T-helper 17 cell (primary cell): Measurements from ENCODE around the gene KIF25. TPM values are rescaled to one million over a fixed set of nuclear protein-coding genes. Genes with fewer than 3 reads are reported as not detected.
"Not testable (repeated sequence)": the region's sequence is repeated elsewhere in the genome, so short reads cannot be mapped to it uniquely, and the experiment has no call there.

Experiments
- ATAC-seq: fragments of 150-1000 bp; cut with Tn5 transposase; 2 replicates; pipeline ENCODE4 v1.10.0; 2021; ENCODE audit warnings: mild to moderate bottlenecking, moderate library complexity
- DNase-seq, 3 donors: peaks; one replicate each; pipeline versions ENCODE4 v3.0.0 to v3.0.0-alpha.2; 2020 to 2021
- H3K9me3 ChIP-seq: one replicate; pipeline ENCODE4 v1.7.0; 2013; ENCODE audit warnings: low read length, mild to moderate bottlenecking; ENCODE audit not compliant: control insufficient read depth, poor library complexity, severe bottlenecking
- H3K27ac Mint-ChIP-seq: one replicate; pipeline ENCODE4 v1.8.0; 2022; ENCODE audit warnings: mild to moderate bottlenecking, moderate library complexity, mixed read lengths
- H3K27me3 Mint-ChIP-seq: one replicate; pipeline ENCODE4 v1.8.0; 2022; ENCODE audit warnings: mixed read lengths
- H3K36me3 Mint-ChIP-seq: one replicate; pipeline ENCODE4 v1.8.0; 2022; ENCODE audit warnings: low read depth, mixed read lengths
- H3K4me1 Mint-ChIP-seq: one replicate; pipeline ENCODE4 v1.8.0; 2022; ENCODE audit warnings: mild to moderate bottlenecking, mixed read lengths
- H3K4me3 Mint-ChIP-seq: one replicate; pipeline ENCODE4 v1.8.0; 2022; ENCODE audit warnings: mild to moderate bottlenecking, moderate library complexity, mixed read lengths
- total RNA-seq, 4 donors: library from RNA in 2 of 4; stranded (reverse) in 2 of 4; gene quantifications; one replicate each; pipeline ENCODE4 v1.2.3 and lab custom pipeline; 2022 to 2026

Gene KIF25
- total RNA-seq, 2 donors from 2014 or later = not detected

DNA sequence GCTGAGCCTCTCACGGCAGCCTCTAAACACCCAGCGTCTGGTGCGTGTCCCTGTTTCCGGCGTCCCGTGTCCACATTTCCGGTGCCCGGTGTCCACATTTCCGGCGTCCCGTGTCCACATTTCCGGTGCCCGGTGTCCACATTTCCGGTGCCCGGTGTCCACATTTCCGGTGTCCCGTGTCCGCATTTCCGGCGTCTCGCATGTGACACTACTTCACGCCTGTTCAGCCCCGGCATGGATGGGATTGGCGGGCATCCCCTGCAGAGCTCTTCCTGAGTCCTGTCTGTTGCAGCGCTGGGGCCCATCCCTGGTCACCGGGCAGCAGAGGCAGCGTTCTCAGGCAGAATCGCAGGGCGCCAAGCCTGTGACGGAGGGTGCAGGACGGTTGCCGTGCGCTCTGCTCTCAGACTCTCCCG, 78.3 kb downstream of the KIF25 start:
- Mint-ChIP-seq H3K27me3 (peaks cover 7% of the 10 kb centered on the region), H3K27ac (no peak overlapping the region), H3K4me1 (no peaks in the 10 kb centered on the region), H3K4me3 (no peak overlapping the region), H3K36me3 (no peaks in the 10 kb centered on the region)
- DNase-seq = no peak
- H3K9me3 ChIP-seq = no peaks in the 10 kb centered on the region
- no peak for ATAC-seq

DNA sequence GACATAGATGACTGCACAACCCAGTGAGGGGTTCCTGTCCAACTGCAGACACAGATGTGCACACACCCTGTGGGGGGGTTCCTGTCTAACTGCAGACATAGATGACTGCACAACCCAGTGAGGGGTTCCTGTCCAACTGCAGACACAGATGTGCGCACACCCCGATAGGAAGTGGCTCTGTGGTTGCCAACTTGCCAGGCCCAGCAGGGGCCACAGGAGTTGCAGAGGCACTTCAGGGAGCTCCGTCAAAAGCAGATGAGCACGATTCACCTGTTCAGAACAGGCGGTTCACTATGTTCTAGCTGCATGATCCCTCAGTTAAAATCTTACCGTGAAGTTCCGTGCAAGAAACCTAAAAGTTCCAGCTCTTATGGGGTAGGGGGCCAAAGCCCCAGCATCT, 79.9 kb downstream of the KIF25 start:
- H3K4me3 Mint-ChIP-seq, H3K27ac Mint-ChIP-seq, H3K4me1 Mint-ChIP-seq, DNase-seq, H3K9me3 ChIP-seq, ATAC-seq, H3K36me3 Mint-ChIP-seq: not testable (repeated sequence)
- H3K27me3 Mint-ChIP-seq = peaks cover 17% of the 10 kb centered on the region

DNA sequence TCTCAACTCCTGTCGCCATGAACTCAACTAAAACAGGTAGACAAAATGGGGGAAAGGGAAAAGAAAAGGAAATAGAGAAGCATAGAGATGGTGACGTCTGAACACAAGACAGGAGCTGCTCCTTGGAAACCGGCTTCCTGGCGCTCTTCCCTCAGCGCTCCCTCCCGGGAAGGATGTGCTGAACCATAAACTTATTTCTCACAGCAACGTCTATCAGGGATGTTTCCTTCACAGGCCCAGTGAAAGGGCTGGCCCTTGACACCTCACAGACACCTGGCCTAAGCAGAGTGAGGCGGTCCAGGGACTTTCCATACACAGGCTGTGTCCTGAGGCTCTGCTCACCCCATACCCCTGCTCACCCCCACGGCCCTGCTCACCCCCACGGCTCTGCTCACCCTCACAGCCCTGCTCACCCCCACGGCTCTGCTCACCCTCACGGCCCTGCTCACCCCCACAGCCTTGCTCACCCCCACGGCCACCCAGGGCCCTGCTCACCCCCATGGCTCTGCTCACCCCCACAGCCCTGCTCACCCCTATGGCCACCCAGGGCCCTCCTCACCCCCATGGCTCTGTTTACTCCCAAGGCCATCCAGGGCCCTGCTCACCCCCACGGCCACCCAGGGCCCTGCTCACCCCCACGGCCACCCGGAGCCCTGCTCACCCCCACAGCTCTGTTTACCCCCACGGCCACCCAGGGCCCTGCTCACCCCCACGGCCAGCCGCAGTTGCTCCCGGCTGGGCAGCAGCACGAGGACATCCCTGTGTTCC, 80.9 kb downstream of the KIF25 start:
- DNase-seq (no peak), ATAC-seq (no peak)
- Mint-ChIP-seq H3K27me3 (peaks cover 24% of the 10 kb centered on the region), H3K4me3 (no peak overlapping the region), H3K36me3 (no peaks in the 10 kb centered on the region), H3K4me1 (peaks cover 2% of the 10 kb centered on the region), H3K27ac (no peak overlapping the region)
- no peaks in the 10 kb centered on the region for H3K9me3 ChIP-seq

DNA sequence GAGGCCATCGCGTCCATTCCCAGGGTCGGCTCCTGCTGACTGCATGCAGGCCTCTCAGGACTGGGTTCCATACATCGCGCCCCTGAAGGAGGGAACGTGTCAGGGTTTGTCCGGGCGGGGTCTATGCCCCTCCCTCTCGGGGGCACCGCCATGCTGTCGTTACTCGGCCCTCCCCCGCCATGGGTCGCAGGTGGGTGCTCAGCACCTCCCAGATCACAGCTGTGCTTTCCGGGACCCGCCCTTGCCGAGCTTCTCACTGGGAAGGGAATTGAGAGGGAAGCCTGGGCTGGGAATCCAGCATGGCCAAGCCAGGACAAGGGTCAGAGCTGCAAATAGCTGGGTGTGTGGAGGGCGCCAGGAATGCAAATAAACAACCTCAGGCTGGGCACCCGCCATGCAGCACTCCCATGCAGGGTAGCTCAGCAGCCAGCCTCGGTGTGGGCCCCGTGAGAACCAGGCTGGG, 81.5 kb downstream of the KIF25 start, which contains the start of gene FRMD1:
TSS of gene FRMD1 (minus strand) at position 270 of the 463 bp plus-strand sequence. CDS start at position 152, 118 bp downstream.
- Mint-ChIP-seq H3K36me3 (no peaks in the 10 kb centered on the region), H3K27ac (no peak within 1 kb of the TSS), H3K4me3 (no peak within 1 kb of the TSS), H3K4me1 (peaks cover 2% of the 10 kb centered on the region), H3K27me3 (peaks cover 30% of the 10 kb centered on the region)
- H3K9me3 ChIP-seq = no peaks in the 10 kb centered on the region
- ATAC-seq (no peak), DNase-seq (no peak)

DNA sequence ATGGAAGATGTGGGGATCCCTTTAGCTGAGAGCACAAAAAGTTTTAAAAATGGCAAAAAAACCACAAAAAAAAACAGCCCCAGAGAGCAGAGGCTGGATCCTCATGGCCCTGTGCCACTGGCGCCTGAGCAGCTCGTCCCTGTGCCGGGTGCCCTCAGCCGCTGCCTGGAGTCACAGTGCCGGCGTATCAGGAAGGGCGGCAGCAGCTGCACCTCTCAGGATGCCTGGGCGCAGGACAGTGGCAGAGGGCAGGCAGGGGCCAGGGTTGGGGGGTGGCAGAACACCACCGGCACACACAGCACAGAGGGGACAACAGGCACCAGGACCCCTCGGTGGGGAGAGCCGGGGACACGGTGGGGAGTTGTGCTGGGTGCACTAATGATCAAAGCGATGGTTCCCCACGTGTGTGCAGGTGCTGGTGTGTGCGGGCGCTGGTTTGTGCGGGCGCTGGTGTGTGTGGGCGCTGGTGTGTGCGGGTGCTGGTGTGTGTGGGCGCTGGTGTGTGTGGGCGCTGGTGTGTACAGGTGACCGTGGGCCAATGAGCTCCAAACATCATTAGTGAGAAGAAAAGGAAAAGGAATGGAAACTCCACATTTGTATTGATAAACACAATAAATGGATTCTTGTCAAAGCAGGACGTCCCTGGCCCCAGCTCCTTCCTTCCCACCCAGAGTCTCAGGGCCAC, 83.1 kb downstream of the KIF25 start:
- Mint-ChIP-seq H3K27ac (no peak overlapping the region), H3K4me1 (peaks cover 2% of the 10 kb centered on the region), H3K27me3 (peaks cover 31% of the 10 kb centered on the region), H3K4me3 (no peak overlapping the region), H3K36me3 (no peaks in the 10 kb centered on the region)
- DNase-seq (no peak), ATAC-seq (no peak)
- no peaks in the 10 kb centered on the region for H3K9me3 ChIP-seq

DNA sequence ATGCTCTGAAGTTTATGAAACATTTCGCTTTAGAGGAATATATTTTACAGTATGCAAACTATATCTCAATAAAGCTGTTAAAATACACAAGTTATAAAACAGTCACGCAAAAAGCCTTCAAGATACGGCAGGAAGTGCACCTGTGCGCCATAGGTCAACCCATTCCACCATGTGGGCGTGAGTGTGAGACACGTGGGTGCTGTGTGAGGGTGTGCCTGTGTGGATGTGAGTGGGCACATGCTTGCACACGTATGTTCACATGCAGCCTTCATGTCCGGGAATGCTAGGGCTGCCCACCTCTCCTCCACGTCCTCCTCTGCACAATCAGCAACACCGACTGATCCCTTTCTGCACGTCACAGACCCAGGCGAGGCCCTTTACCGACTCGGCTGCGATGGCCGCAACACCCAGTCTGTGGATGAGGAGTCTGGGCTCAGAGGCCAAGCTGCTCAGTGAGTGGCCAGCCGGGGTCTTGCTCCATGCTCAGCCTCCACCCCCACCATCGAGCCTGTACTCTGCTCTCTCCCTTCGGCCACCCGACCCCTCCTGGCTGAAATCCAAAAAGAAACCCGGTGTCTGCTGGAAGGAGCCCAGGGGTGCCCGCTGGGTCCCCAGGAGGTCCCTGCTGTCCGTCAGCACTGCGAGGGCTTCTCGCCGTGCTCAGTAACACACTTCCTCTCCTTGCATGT, 84.5 kb downstream of the KIF25 start:
- peaks cover 34% of the 10 kb centered on the region for H3K27me3 Mint-ChIP-seq
- peaks cover 2% of the 10 kb centered on the region for H3K4me1 Mint-ChIP-seq
- ATAC-seq (no peak), DNase-seq (no peak)
- no peaks in the 10 kb centered on the region for H3K36me3 Mint-ChIP-seq
- H3K9me3 ChIP-seq = no peaks in the 10 kb centered on the region
- no peak overlapping the region for H3K27ac Mint-ChIP-seq
- H3K4me3 Mint-ChIP-seq = no peak overlapping the region

DNA sequence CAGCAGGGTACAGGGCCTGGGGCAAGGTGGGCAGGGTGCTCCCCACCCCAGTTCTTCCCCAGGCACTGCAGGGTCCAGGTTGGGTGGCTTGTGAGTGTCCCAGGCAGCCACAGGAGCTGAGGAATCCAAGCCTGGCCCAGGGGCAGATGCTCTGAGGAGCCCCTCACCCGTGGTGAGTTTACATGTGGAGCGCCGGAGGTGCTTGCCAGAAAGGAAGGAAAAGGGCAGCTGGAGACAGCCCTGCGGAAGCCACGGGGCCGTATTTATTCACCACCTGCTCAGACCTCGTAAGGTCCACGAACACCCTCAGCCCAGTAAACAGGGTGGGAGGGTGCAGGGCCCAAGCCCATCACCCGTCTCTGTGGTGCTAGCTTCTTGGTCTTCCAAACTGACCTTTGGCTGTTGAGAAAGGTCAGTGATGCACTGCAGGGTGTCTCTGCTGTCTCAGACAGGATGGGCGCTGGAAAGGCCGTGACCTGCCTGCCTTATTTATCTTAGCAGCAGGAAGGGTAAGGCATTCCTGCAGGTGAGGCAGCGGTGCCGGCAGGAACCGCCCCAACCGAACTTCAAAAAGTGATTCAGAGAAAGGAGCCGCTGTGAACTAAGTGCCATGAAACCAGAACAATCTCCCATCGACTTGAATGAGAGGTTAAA, 85.5 kb downstream of the KIF25 start:
- DNase-seq (no peak), ATAC-seq (no peak)
- Mint-ChIP-seq H3K4me3 (no peak overlapping the region), H3K27me3 (peaks cover 39% of the 10 kb centered on the region), H3K27ac (no peak overlapping the region), H3K4me1 (peaks cover 2% of the 10 kb centered on the region), H3K36me3 (no peaks in the 10 kb centered on the region)
- H3K9me3 ChIP-seq = no peaks in the 10 kb centered on the region

DNA sequence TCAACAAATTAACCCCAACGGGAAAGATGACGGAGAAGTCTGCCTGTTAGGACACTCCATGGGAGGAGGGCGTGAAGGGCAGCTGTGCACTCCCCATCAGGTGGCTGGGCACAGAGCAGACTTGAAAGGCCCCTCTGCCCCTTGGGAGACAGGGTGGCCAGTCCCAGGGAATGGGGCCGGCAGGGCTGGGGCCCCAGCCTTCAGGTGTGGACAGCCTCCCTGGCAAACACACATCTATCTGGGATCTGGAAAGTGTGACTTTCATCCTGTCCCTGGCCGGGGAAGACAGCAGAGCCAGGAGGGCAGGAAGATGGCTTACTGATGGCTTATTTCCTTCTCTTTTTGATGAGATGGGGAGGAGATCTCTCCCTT, 86.0 kb downstream of the KIF25 start:
- Mint-ChIP-seq H3K27ac (no peak overlapping the region), H3K4me1 (peaks cover 2% of the 10 kb centered on the region), H3K27me3 (peaks cover 38% of the 10 kb centered on the region), H3K4me3 (no peak overlapping the region), H3K36me3 (no peaks in the 10 kb centered on the region)
- no peak for DNase-seq
- no peaks in the 10 kb centered on the region for H3K9me3 ChIP-seq
- ATAC-seq = no peak

DNA sequence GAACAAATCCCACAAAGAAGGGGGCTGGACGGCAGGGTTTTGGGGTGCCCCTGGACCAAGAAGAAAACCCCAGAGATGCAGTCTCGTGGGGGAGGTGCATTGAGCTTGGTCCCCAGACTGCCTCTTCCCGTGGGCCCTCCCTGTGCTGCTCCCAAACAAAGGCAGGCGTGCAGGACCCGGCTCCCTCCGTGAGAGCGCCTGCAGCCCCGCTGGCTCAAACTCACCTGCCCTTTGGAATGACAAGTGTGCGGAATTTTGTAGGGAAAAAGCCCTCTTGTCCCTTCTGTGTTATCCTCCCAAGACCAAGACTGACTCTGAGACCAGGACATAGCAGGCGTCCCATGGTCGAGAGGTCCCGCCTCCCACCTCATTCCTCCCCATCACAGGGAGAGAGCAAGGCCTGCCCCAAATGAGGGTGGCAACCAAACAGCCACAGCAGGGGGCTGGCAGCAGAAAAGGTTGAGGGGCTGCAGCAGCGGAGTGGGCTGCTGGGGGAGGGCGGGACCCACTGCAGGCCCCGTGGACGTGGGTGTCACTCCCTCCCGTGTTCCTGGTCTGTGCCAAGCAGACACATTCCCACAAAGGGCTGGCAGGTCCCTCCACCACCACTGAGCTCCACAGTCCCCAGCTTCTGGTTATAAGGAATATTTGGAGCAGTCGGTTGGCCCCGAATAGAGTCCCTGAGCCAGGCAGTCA, 87.1 kb downstream of the KIF25 start:
- H3K36me3 Mint-ChIP-seq = no peaks in the 10 kb centered on the region
- peaks cover 38% of the 10 kb centered on the region for H3K27me3 Mint-ChIP-seq
- peaks cover 2% of the 10 kb centered on the region for H3K4me1 Mint-ChIP-seq
- no peak overlapping the region for H3K4me3 Mint-ChIP-seq
- DNase-seq (no peak), ATAC-seq (no peak)
- no peak overlapping the region for H3K27ac Mint-ChIP-seq
- H3K9me3 ChIP-seq = no peaks in the 10 kb centered on the region

DNA sequence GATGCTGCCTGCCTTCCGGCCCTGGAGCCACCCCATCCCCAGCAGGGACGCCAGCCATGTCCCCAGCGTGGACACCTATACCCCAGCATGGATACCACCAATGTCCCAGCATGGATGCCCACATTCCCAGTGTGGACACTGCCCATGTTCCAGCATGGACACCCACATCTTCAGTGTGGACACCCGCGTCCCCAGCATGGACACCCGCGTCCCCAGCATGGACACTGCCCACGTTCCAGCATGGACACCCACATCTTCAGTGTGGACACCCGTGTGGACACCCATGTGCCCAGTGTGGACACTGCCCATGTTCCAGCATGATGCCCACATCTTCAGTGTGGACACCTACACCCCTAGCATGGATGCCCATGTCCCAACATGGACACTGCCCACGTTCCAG, 88.6 kb downstream of the KIF25 start:
- Mint-ChIP-seq H3K4me1 (peaks cover 2% of the 10 kb centered on the region), H3K27me3 (peaks cover 38% of the 10 kb centered on the region), H3K27ac (no peak overlapping the region), H3K4me3 (no peak overlapping the region), H3K36me3 (no peaks in the 10 kb centered on the region)
- H3K9me3 ChIP-seq = no peaks in the 10 kb centered on the region
- no peak for ATAC-seq
- no peak for DNase-seq

DNA sequence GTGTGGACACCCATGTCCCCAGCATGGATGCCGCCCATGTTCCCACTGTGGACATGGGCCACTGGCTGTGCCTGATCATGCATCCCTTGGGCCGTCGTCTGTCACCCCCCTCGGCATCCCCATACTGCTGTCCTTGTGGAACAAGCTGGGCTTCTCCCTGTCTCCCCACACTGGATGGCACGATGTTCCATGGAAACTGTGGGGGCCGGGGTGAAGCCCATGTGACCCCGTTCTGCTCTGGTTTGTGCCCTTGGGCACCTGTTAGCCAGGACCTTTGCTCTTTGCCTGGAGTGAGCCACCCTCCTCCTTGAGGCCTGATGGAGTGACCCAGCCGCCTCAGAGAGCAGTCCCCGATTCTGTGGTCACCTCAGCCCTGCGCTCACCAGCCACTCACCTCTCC, 89.1 kb downstream of the KIF25 start:
- Mint-ChIP-seq H3K27me3 (peaks cover 33% of the 10 kb centered on the region), H3K36me3 (no peaks in the 10 kb centered on the region), H3K4me1 (no peaks in the 10 kb centered on the region), H3K27ac (no peak overlapping the region), H3K4me3 (no peak overlapping the region)
- DNase-seq (no peak), ATAC-seq (no peak)
- no peaks in the 10 kb centered on the region for H3K9me3 ChIP-seq

DNA sequence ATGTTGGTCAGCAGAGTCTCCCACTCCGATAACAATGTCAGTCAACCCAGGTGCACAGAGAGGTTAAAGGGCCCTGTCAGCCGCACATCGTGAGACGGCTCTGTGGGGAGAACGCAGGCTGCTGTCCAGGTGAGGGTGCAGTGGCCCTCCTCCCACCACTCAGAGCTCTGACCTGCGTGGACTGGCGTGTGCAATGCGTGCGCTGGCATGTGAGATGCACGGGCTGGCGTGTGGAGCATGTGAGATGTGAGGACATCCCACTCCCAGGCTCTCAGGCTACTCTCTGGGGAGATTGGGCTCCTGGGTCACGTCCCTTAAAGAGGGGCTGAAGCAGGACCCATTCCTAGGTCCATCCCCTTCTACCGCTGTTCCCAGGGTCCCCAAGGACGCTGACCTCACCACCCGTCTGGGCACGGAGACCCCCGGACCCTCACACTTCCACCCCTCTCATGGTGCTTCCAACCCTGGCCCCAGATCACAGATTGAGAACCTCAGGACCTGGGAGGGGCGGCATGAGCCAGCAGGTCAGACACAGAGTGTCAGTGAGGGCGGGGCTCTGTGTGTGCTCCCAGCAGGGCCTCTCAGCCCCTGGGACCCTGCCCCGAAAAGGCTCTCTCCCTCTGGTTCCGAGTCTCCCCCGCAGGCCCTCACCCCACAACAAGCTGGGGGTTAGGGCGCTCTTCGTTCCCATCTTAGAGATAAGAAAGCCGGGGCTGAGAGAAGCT, 90.1 kb downstream of the KIF25 start:
- Mint-ChIP-seq H3K4me1 (no peaks in the 10 kb centered on the region), H3K4me3 (no peak overlapping the region), H3K36me3 (no peaks in the 10 kb centered on the region), H3K27me3 (peaks cover 25% of the 10 kb centered on the region), H3K27ac (no peak overlapping the region)
- DNase-seq (no peak), ATAC-seq (no peak)
- no peaks in the 10 kb centered on the region for H3K9me3 ChIP-seq
